D341Med (cell line): ENCODE results near the gene RPS6KC1.

Source experiments
- DNase-seq: peaks from one replicate; pipeline ENCODE4 v3.0.0; 2012; ENCODE audit warnings: low spot score

RPS6KC1 gene

GRCh38 chr1:213221209-213221608 is 170.2 kb downstream of the RPS6KC1 start:
- no peak for DNase-seq

DNA sequence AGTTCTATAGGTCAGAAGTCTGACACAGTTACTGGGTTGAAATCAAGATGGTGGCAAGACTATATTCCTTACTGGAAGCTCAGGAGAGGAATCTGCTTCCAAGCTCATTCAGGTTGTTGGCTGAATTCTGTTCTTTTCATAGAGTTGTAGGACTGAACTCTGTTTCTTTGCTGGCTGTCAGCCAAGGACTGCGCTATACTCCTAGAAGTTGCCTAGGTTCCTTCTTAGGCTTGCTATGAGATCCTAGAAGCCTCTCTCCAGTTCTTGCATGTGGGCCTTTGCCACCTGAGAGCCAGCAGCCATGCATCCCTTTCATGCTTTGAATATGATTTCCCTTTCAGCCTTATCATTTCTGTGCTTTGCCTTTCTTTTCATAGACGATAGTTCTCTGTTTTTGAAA is 176.4 kb downstream of the RPS6KC1 start:
- no peak for DNase-seq

DNA sequence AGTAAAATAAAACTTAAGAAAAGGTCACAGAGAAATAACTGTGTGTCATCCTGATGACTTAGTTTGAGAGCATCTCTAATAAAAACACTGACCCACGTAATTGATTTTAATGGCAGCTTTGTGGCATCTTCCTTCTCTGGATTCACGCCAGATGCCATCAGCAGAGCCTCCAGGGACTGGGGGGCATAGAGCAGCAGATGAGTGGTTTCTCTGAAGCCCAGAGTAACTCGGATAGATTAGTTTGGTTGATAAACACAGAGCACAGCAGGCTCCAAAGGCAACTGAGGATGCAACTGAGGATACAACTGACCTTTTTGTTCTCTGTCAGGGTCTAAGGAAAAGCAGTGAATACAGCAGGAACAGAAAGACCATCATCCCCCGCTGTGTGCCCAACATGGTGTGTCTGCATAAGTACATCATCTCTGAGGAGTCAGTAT is 180.8 kb downstream of the RPS6KC1 start:
- DNase-seq: peak; percentile 47

- DNase-seq: no peak
Measured at GRCh38 chr1:213242883-213243282, 191.8 kb downstream of the RPS6KC1 start.

DNA sequence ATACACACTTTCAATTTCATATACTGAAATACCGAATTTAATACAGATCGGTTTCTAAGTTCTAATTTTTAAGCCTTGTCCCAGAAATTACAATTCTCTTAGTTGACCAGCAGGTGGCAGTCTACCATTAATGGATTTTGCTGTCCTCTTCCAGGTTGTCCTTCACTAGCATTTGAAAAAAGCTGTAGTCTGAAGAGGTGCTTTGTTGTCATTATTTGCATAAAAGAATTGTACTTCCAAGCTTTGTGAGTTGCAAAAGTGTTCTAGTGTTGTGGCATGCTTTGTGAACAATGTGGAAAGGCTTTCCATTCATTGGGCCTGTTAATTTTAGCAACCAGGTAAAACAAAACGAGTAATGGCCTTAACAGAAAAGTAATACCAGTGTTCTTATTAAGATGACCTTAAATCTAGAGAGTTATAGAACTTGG is 193.6 kb downstream of the RPS6KC1 start:
- peak; percentile 47 for DNase-seq

DNA sequence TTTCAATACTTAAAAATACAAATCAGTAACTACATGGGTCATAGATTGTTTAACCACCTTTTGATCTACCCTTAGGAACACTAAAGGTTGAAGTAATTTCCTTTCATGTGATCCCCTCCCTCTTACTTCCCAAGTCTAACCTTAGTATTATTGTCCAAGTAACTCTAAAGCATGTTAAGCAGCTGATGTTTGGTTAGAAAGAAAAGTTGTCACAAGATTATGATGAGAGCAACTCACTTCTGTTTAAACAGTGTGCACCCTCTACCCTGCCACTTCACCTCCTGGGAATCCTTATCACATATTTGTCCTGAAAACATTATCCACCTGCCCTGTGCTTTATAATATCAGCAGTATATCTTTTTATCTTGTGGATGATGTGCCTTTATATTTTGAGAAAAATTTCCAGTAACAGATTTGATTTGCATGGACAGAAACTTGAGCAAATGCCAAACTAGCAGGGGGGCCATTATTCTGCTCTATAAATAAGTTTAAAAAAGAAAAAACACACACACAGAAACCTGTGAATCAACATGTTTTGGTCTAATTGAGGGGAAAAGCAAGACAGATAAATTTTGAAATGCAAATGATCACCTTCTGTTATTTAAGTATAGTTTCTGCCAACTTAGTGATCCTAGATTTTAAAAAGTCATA is 194.3 kb downstream of the RPS6KC1 start:
- DNase-seq: no peak

DNA sequence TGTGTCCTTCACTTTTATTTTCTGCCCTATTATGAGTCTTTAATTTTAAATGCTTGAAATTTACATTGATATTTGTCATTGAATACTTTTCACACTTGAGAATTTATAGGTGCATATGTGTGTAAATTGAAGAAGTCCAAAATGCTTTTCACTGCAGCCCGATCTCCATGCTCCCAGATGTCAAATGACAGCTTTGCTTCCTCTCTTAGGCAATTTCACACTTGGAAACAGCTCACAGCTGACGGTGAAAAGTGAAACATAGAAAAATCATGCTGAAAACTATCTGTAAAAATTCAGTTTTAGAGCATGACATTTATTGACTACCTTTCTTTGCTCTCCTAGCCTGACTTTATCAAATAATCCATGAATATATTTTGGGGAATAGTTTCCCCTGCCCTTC is 196.0 kb downstream of the RPS6KC1 start:
- DNase-seq: no peak

DNA sequence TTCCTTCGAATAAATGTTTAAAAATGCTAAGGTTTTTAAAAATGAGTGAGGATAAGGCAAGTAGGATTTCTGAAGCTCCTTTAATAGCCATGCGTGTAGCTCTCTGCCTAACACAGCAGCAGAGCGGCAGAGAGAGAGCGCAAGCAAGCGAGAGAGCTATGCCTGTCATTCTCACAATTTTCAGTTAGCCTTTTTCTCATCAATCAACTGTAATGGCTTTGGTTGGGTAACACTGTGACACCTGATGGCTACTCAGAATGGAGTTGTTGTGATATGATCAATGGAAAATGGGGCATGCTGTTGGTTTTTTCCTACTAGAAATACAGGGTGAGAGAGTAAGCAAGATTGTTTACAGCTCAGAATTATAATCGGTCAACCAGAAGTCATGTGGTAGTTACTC is 198.4 kb downstream of the RPS6KC1 start:
- no peak for DNase-seq

- DNase-seq: no peak
Measured at GRCh38 chr1:213250041-213250440, 199.0 kb downstream of the RPS6KC1 start.

GRCh38 chr1:213250446-213250845 is 199.4 kb downstream of the RPS6KC1 start:
- no peak for DNase-seq

DNA sequence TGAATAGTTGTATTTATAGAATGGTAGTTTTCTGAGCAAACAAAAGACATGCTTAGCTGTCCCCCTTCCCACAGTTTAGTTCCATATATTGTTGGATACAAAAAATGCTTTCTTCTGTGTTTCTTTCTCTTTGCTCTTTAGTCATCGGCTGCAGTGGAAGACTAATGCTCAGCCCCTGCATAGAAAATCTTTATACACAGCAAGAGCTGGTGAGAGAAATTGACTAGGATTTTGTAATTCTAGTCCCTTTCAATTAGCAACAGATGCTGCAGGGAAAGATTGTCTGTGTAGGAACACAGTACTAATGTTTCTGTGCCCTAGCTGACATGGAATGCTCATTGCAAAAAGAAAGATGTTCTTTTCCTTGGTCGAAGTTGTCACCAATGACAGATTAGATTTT is 200.9 kb downstream of the RPS6KC1 start:
- no peak for DNase-seq

DNA sequence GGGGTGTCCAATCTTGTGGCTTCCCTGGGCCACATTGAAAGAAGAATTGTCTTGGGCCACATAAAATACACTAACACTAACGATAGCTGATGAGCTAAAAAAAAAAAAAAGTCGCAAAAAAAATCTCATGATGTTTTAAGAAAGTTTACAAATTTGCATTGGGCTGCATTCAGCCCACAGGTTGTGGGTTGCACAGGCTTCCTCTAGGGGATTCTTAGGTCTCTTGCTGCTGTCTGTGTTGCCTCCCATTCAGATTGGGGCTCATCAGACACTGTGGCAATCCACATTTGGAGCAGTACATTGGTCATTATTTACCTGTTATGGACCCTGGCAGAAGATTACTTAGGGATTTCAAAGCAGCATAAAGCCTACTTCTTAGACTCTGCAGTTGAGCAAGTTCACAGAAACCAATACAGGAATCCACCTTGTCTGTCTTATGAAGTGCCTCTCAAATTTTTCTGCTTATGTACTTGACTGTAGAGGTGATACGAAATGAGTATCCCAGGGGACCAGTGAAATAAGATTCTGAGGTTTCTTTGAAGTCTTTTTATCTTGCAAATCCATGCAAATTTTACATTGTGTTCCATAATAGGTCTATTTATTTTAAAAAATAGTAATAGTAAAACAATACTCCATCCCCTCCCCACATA is 205.5 kb downstream of the RPS6KC1 start:
- DNase-seq: no peak

DNA sequence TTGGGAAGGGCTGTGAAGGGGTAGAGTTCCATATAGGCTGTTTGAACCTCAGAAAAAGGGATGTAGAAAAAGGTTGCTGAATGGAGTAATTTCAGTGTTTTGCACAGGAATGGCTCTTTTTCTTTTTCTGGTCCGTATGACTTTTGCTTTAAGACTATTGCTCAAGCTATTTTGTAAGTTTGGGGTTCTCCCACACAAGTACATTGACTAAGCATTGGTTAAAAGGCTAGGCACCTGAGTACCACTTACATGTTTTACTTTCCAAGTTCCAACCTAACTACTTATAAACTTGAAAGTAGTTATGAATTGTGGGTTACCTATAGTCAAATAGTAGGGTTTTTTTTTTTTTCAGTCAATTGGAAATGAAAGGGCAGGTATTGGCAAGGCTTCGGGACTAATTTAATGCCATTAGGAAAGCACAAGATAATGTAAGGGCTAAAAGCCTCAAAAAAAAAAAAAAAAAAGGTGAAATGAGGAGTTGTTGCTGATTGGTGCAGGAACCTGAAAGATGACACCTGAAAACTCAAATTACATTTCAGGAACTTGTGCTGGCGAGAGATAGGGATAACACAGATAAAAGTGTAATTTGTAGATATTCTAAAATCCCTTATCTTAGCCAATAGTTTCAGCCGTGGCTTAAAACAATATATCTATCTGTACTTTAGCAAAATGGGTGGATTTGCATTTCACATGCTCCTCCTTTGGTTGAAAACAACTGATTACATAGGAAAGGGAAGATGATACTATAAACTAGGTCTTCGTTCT is 209.5 kb downstream of the RPS6KC1 start:
- DNase-seq: no peak

- no peak for DNase-seq
Measured at GRCh38 chr1:213264531-213264930, 213.5 kb downstream of the RPS6KC1 start.

GRCh38 chr1:213266983-213267772 is 216.1 kb downstream of the RPS6KC1 start:
- DNase-seq: no peak

DNA sequence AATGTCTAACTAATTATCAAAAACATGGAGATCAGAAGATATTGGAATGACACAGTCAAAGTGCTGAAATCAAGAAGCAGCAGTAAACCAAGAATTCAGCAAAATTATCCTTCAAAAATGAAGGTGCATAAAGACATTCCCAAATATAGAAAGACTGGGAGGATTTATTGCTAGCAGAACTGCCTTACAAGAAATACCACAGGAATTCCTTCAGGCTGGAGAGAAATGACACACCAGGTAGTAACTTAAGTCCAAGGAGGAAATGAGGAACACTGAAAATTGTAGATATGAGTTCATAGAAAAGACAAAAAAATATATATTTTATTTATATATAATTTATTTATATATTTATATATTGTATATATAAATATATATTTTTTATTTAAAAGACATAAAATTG is 217.2 kb downstream of the RPS6KC1 start:
- no peak for DNase-seq

DNA sequence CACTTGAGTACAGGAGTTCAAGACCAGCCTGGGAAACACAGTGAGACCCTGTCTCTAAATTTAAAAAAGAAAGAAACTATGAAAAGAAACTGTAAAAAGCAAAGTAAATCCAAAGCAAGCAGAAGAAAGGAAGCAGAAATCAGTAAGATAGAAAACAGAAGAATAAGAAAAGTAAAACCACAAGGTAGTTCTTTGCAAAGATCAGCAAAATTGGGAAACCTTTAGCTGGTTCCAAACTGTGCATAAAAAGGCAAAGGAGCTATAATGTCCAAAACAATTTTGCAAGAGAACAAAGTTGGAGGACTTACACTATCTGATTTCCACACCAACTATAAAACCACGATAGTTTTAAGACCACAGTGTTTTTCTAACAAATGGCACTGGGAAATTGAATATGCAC is 218.8 kb downstream of the RPS6KC1 start:
- DNase-seq: no peak

DNA sequence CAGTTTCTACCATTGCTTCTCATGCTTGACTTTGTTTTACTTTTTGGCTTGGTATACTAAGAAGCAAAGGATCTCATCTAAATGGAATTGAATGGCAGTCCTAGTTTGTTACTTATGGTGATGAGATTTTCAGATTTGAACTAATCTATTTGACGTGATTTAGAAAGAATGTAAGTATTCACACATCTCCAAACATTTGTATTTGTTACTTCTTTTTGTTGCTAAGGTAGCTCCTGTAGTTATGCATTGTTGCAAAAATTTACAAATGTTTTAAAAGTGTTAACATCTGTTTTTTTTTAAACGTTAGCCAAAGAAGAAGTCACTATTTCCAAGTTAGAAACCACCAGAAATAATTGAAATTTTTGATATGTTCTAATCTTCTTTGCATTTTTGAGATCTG is 222.5 kb downstream of the RPS6KC1 start:
- no peak for DNase-seq

DNA sequence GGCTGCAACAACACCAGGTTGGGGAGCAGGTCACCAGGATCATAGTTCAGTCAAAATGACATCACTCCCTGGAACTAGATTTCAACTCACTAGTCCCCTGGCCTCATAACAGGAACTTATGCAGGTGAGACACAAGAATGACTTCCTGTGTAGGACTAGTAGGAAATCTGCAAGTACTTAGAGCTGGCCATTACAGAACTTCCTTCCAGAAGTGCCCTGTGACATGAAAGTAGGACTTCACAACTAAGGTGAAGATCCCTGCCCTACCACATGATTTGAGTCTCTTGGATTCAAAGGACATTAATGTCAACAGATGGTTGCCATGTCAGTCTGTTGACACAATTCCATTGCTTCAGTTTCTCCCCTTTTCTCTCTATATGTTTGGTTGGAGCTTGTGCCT is 223.1 kb downstream of the RPS6KC1 start:
- no peak for DNase-seq

GRCh38 chr1:213275293-213275692 is 224.3 kb downstream of the RPS6KC1 start:
- DNase-seq: no peak

GRCh38 chr1:213276236-213276635 is 225.2 kb downstream of the RPS6KC1 start:
- no peak for DNase-seq

GRCh38 chr1:213277036-213277435 is 226.0 kb downstream of the RPS6KC1 start:
- DNase-seq: no peak
